ENCODE measurements around the gene TNS1.

DNA sequence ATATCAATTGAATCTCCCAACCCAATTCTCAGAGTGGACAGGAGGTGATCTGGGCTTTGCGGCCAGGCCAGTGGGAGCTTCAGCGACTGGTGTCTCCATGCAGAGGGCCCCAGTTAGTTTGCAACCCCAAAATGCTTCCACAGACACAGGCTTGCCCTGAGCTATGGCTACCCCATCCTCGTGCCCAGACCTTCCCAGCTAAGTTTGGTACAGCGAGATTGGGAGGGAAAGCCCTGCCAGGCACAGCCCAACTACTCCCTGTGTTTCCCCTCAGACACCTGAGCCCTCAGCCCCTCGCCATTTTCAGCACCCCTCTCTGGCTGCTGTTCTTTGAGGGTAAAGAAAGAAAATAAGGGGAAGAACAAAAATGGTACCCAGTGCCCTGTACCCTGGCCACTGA, 142.9 kb downstream of the TNS1 start:
- TF ChIP-seq, protein P1, sequence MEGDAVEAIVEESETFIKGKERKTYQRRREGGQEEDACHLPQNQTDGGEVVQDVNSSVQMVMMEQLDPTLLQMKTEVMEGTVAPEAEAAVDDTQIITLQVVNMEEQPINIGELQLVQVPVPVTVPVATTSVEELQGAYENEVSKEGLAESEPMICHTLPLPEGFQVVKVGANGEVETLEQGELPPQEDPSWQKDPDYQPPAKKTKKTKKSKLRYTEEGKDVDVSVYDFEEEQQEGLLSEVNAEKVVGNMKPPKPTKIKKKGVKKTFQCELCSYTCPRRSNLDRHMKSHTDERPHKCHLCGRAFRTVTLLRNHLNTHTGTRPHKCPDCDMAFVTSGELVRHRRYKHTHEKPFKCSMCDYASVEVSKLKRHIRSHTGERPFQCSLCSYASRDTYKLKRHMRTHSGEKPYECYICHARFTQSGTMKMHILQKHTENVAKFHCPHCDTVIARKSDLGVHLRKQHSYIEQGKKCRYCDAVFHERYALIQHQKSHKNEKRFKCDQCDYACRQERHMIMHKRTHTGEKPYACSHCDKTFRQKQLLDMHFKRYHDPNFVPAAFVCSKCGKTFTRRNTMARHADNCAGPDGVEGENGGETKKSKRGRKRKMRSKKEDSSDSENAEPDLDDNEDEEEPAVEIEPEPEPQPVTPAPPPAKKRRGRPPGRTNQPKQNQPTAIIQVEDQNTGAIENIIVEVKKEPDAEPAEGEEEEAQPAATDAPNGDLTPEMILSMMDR (IDR thresholded peaks at IDR 0.05), result no peak
- no peak for TF ChIP-seq EZH2 (IDR thresholded peaks at IDR 0.05)
